Left ventricle myocardium inferior (tissue), 1 donor: ENCODE measurements around the gene CHAC2. TPM values are rescaled to one million over a fixed set of nuclear protein-coding genes. Genes with fewer than 3 reads are reported as not detected.
A peak's percentile ranks its signal among the peaks of the same experiment; 100 is the strongest.

Source experiments
- DNase-seq: peaks from one replicate; pipeline ENCODE4 v3.0.0-alpha.2; 2020
- H3K27ac ChIP-seq: fragments of 200-600 bp; replicated peaks from 2 replicates; pipeline ENCODE4 v1.8.0; 2021
- H3K27me3 ChIP-seq: fragments of 200-600 bp; 2 replicates; pipeline ENCODE4 v1.8.0; 2021; ENCODE audit warnings: low read depth
- H3K36me3 ChIP-seq: fragments of 200-600 bp; 2 replicates; pipeline ENCODE4 v1.8.0; 2021
- H3K4me1 ChIP-seq: fragments of 200-600 bp; 2 replicates; pipeline ENCODE4 v1.8.0; 2021
- H3K4me3 ChIP-seq: fragments of 200-600 bp; 2 replicates; pipeline ENCODE4 v1.8.0; 2021; ENCODE audit warnings: mild to moderate bottlenecking, moderate library complexity
- H3K9me3 ChIP-seq: fragments of 200-600 bp; replicated peaks from 2 replicates; pipeline ENCODE4 v1.8.0; 2021
- CTCF ChIP-seq: fragments of 200-600 bp; IDR thresholded peaks from 2 replicates; pipeline ENCODE4 v1.8.0; 2021; ENCODE audit warnings: antibody characterized with exemption, mild to moderate bottlenecking, borderline replicate concordance
- intact Hi-C: fragments of 100-400 bp; cut with micrococcal nuclease; formaldehyde crosslinking; loops from one replicate; pipeline ENCODE4 v1.11.0; 2022
- total RNA-seq: library from RNA; stranded (reverse); fragmentation: NEBNext Ultra II Directional; extraction: Animal tissue kit (Norgen Biotek cat#: 25700); gene quantifications from one replicate; pipeline ENCODE4 v1.2.1, GENCODE V29; 2021
- donor health status: DM: no; HTN: yes; CAD: no; lungs with severe emphysema.

The CHAC2 gene
- total RNA-seq, 1 donor from 2014 or later, result 3.8 TPM

DNA sequence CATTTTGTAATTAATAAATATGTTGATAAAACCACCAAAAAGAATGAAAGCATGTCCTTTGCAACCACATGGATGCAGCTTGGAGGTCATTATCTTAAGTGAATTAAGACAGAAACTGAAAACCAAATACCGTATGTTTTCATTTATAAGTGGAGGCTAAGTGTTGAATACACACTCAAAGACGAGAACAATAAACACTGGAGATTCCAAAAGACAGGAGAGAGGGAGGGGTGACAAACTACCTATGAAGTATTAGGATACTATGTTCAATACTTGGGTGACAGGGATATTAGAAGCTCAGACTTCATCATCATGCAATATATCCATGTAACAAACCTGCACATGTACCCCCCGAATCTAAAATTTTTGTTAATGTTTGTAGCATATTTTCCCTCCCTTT, 26.2 kb downstream of the CHAC2 start:
- no peaks in the 10 kb centered on the region for H3K27me3 ChIP-seq
- H3K9me3 ChIP-seq, result no peaks in the 10 kb centered on the region
- no peak overlapping the region for H3K27ac ChIP-seq
- DNase-seq, result no peak
- intact Hi-C loops, result no loop called here
- peaks cover 46% of the 10 kb centered on the region for H3K36me3 ChIP-seq
- no peak overlapping the region for H3K4me3 ChIP-seq
- TF ChIP-seq CTCF, result no peak
- H3K4me1 ChIP-seq, result peaks cover 15% of the 10 kb centered on the region

GRCh38 chr2:53801547-53801946, 33.9 kb downstream of the CHAC2 start:
- H3K9me3 ChIP-seq, result no peaks in the 10 kb centered on the region
- no peak overlapping the region for H3K27ac ChIP-seq
- DNase-seq, result no peak

DNA sequence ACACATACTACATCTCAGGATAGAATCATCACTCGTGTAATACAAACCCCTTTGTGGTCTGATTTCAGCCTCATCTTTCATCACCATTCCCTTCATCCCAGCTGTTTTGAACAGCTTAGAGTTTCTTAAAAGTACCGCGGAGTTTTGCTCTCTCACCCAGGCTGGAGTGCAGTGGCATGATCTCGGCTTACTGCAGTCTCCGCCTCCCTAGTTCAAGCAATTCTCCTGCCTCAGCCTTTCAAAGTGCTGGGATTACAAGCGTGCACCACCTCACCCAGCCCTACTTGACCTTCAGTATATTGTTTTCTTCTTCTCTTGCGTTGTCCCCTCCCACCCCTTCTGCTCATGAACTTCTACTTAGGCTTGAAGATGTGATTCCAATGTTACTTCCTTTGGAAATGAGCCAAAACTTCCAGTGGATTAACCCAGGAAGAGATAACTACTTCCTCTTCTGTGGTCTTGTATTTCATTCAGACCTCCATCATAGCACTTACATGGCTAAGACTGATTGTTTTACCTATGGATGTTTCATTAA, 35.1 kb downstream of the CHAC2 start:
- no peak for TF ChIP-seq CTCF
- Histone ChIP-seq H3K9me3 (no peaks in the 10 kb centered on the region), H3K36me3 (peaks cover 98% of the 10 kb centered on the region), H3K27ac (no peak overlapping the region), H3K4me3 (no peak overlapping the region), H3K4me1 (peaks cover 9% of the 10 kb centered on the region), H3K27me3 (no peaks in the 10 kb centered on the region)
- intact Hi-C loops, result no loop called here
- DNase-seq, result no peak

More at GRCh38 chr2:53801547-53801946, 33.9 kb downstream of the CHAC2 start:
- intact Hi-C loops, result no loop called here
- Histone ChIP-seq H3K4me3 (no peak overlapping the region), H3K27me3 (no peaks in the 10 kb centered on the region), H3K4me1 (peaks cover 9% of the 10 kb centered on the region), H3K36me3 (peaks cover 96% of the 10 kb centered on the region)
- no peak for TF ChIP-seq CTCF

- DNase-seq, result no peak
- Histone ChIP-seq H3K36me3 (peaks cover 96% of the 10 kb centered on the region), H3K4me3 (no peak overlapping the region), H3K27ac (peak overlapping the region; percentile 50), H3K27me3 (no peaks in the 10 kb centered on the region), H3K9me3 (no peaks in the 10 kb centered on the region), H3K4me1 (peaks cover 22% of the 10 kb centered on the region)
- intact Hi-C loops, result no loop called here
- TF ChIP-seq CTCF, result no peak
Observed at GRCh38 chr2:53811601-53812000, 44.0 kb downstream of the CHAC2 start.

GRCh38 chr2:53813151-53813550, 45.5 kb downstream of the CHAC2 start:
- Histone ChIP-seq H3K9me3 (no peaks in the 10 kb centered on the region), H3K27me3 (no peaks in the 10 kb centered on the region), H3K4me3 (no peak overlapping the region), H3K27ac (peak overlapping the region; percentile 50), H3K36me3 (peaks cover 94% of the 10 kb centered on the region), H3K4me1 (peaks cover 22% of the 10 kb centered on the region)
- DNase-seq, result no peak
- no peak for TF ChIP-seq CTCF
- intact Hi-C loops, result no loop called here
